ENCODE results near the gene GMFB. TPM values are rescaled to one million over a fixed set of nuclear protein-coding genes. Genes with fewer than 3 reads are reported as not detected.

The GMFB gene
- total and polyA plus RNA-seq, 10 of the 15 experiments (the other 5 are each of a cell fraction or from before 2014, with no cell fraction given) = 29.3 to 71.0 (median 50.8) TPM

DNA sequence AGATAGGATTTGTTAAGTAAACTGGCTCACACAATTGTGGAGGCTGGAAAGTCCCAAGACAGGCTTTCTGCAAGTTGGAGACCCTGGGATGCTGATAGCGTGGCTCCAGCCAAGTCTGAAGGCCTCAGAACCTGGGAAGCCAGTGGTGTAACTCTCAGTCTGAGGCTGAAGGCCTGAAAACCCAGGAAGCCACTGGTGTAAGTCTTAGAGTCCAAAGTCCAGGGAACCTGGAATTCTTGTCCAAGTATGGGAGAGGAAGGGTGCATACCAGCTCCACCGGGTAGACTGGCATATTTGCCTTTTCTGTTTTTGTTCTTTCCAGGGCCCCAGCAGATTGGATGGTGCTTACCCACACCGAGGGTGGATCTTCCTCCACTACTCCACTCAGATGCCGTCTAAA is 18.1 kb downstream of the GMFB start:
- no peak overlapping the region for H3K4me3 ChIP-seq
- BruUV-seq (replicated peaks) = no TSS peak
- no peaks in the 10 kb centered on the region for H3K4me1 ChIP-seq (ENCODE audit: control insufficient read depth, insufficient read depth, low read length)
- RAD21 ChIA-PET (ENCODE audit: unreplicated experiment) = no interaction called here
- DNase-seq (ENCODE audit: low read depth, low spot score) = no peak
- WGBS (ENCODE audit: insufficient coverage, insufficient replicate concordance, low lambda C conversion rate, missing lambda C conversion rate) = 58% methylated on average over 4 of the region's 4 CpGs
- H3K27ac ChIP-seq (ENCODE audit: control insufficient read depth, insufficient read depth) = no peak overlapping the region
- intact Hi-C loops (cut with micrococcal nuclease; ENCODE audit: unreplicated experiment) = no loop called here
- H3K79me2 ChIP-seq (ENCODE audit: control insufficient read depth, insufficient read depth, low read length) = no peaks in the 10 kb centered on the region
- TF ChIP-seq SIN3A (IDR thresholded peaks at IDR 0.05; ENCODE audit: low read depth, low read length) = no peak
- no peak for TF ChIP-seq MYC (IDR thresholded peaks at IDR 0.05; ENCODE audit: insufficient read depth, insufficient read length, insufficient replicate concordance, low read length, severe bottlenecking)
- TF ChIP-seq PAX5 (IDR thresholded peaks at IDR 0.05; ENCODE audit: borderline replicate concordance, low read depth, low read length) = no peak
- TF ChIP-seq, protein P1, sequence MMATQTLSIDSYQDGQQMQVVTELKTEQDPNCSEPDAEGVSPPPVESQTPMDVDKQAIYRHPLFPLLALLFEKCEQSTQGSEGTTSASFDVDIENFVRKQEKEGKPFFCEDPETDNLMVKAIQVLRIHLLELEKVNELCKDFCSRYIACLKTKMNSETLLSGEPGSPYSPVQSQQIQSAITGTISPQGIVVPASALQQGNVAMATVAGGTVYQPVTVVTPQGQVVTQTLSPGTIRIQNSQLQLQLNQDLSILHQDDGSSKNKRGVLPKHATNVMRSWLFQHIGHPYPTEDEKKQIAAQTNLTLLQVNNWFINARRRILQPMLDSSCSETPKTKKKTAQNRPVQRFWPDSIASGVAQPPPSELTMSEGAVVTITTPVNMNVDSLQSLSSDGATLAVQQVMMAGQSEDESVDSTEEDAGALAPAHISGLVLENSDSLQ (IDR thresholded peaks at IDR 0.05) = no peak
- TF ChIP-seq, protein P2, sequence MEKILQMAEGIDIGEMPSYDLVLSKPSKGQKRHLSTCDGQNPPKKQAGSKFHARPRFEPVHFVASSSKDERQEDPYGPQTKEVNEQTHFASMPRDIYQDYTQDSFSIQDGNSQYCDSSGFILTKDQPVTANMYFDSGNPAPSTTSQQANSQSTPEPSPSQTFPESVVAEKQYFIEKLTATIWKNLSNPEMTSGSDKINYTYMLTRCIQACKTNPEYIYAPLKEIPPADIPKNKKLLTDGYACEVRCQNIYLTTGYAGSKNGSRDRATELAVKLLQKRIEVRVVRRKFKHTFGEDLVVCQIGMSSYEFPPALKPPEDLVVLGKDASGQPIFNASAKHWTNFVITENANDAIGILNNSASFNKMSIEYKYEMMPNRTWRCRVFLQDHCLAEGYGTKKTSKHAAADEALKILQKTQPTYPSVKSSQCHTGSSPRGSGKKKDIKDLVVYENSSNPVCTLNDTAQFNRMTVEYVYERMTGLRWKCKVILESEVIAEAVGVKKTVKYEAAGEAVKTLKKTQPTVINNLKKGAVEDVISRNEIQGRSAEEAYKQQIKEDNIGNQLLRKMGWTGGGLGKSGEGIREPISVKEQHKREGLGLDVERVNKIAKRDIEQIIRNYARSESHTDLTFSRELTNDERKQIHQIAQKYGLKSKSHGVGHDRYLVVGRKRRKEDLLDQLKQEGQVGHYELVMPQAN (conservative IDR thresholded peaks at IDR 0.05) = no peak
- no peak overlapping the region for H3K9ac ChIP-seq (ENCODE audit: control insufficient read depth, insufficient read depth, low read length)
- in situ Hi-C loops (cut with MboI) = no loop called here
- CTCF ChIA-PET = no interaction called here
- H3K36me3 ChIP-seq (ENCODE audit: control insufficient read depth in 2 of 2, insufficient read depth in 2 of 2, low read length in 1 of 2) = no peaks in the 10 kb centered on the region; a peak in 2 of 4 replicates
- ATAC-seq = no peak
- no peaks in the 10 kb centered on the region for H4K20me1 ChIP-seq (ENCODE audit: control insufficient read depth, insufficient read depth)
- no peaks in the 10 kb centered on the region for H3K27me3 ChIP-seq (replicated peaks in 1 of 2; ENCODE audit: control insufficient read depth in 2 of 2, insufficient read depth in 2 of 2, low read length in 1 of 2)
- H3K9me3 ChIP-seq (replicated peaks; ENCODE audit: control insufficient read depth, insufficient read depth, low read length) = peaks cover 3% of the 10 kb centered on the region; the same call in 2 of the 3 replicates
- H3K4me2 ChIP-seq (ENCODE audit: control insufficient read depth, insufficient read depth) = no peak overlapping the region
- POLR2A ChIA-PET = no interaction called here
- H2AFZ ChIP-seq (ENCODE audit: control insufficient read depth, low read depth, low read length) = no peak overlapping the region
- SMC1A ChIA-PET (ENCODE audit: uncharacterized antibody, unreplicated experiment) = no interaction called here
- no peak for FAIRE-seq
